ENCODE data around the gene GAA.

Gene GAA

DNA sequence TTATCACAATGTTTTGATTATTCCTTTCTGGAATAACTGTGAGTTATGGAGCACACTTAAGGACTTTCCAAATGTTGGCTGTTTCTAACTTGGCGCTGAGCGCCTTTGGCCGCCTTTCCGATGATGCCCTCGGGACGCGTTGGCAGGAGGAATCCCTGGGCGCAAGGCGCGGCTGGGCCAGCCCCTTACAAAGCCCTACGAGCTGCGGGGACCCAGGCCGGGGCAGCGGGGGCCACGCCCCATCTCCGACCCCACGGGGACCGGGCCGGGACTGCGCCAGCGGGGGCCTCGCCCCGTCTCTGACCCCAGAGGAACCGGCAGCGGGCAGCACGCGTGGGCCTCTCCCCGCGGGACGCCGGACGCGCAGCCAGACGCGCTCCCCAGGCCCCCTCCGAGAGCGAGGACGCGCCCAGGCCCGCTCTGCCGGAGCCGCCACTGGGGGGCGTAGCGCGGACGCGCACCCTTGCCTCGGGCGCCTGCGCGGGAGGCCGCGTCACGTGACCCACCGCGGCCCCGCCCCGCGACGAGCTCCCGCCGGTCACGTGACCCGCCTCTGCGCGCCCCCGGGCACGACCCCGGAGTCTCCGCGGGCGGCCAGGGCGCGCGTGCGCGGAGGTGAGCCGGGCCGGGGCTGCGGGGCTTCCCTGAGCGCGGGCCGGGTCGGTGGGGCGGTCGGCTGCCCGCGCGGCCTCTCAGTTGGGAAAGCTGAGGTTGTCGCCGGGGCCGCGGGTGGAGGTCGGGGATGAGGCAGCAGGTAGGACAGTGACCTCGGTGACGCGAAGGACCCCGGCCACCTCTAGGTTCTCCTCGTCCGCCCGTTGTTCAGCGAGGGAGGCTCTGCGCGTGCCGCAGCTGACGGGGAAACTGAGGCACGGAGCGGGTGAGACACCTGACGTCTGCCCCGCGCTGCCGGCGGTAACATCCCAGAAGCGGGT, at the start of gene GAA:
GAA (plus strand) TSS at position 571 of the 935 bp plus-strand sequence. CDS start 3,006 bp downstream, outside the sequence.
- DNase-seq (ENCODE audit: low read depth in 1 of 2, low spot score in 1 of 2) = peak; percentile 70 to 81

- no peak for DNase-seq (ENCODE audit: low read depth in 1 of 2, low spot score in 1 of 2)
These were observed 49.7 kb upstream of the GAA start for GRCh38 chr17:80051681-80052080.

GRCh38 chr17:80053102-80053501, 48.3 kb upstream of the GAA start:
- DNase-seq (ENCODE audit: low read depth in 1 of 2, low spot score in 1 of 2) = no peak

GRCh38 chr17:80055597-80055996, 45.8 kb upstream of the GAA start:
- DNase-seq (ENCODE audit: low read depth in 1 of 2, low spot score in 1 of 2) = no peak

GRCh38 chr17:80058311-80058955, 42.9 kb upstream of the GAA start:
- no peak for DNase-seq (ENCODE audit: low read depth in 1 of 2, low spot score in 1 of 2)

GRCh38 chr17:80060644-80061043, 40.7 kb upstream of the GAA start:
- DNase-seq (ENCODE audit: low read depth in 1 of 2, low spot score in 1 of 2) = no peak

DNA sequence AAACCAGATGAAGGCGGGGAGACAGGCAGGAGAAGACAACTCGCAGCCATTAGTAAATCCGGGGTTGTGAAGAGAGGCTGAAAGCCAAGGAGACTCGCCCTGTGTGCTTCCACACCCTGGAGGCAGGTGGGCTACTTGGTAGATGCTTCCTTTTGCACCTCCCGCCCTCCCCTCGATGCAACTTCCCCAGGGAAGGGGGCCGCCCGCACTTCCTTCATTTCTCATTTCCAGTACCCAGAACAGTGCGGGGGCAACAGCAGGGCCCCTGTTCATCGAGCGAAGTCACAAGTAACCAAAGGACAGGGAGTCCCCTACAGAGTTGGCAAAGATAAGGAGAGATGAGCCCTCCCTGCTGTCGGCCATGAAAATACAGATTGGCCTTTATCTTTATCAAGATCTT, 40.0 kb upstream of the GAA start:
- DNase-seq (ENCODE audit: low read depth in 1 of 2, low spot score in 1 of 2) = no peak

- no peak for DNase-seq (ENCODE audit: low read depth in 1 of 2, low spot score in 1 of 2)
These were observed 37.4 kb upstream of the GAA start for GRCh38 chr17:80063830-80064585.

DNA sequence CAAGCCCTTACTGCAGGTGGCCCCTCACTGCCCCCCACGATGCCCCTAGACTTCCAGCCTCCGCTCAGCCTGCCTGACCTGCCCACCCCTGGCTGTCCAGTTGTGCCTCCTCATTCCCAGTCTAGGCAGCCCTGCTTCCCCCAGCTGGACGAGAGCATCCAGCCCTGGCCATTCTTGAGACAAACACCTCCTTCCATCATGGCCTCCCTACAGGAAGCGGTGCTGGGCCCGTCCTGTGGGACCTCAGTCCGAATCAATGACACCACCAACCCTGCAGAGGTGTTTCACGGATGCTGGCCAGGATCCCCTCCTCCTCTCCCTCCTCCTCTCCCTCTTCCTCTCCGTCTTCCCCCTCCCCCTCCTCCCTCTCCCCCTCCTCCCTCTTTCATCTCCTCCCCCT, 36.7 kb upstream of the GAA start:
- no peak for DNase-seq (ENCODE audit: low read depth in 1 of 2, low spot score in 1 of 2)

- no peak for DNase-seq (ENCODE audit: low read depth in 1 of 2, low spot score in 1 of 2)
These were observed 35.8 kb upstream of the GAA start for GRCh38 chr17:80065478-80066170.

GRCh38 chr17:80067393-80067986, 33.9 kb upstream of the GAA start:
- no peak for DNase-seq (ENCODE audit: low read depth in 1 of 2, low spot score in 1 of 2)

- no peak for DNase-seq (ENCODE audit: low read depth in 1 of 2, low spot score in 1 of 2)
These were observed 32.8 kb upstream of the GAA start for GRCh38 chr17:80068301-80069222.

GRCh38 chr17:80070375-80071115, 30.8 kb upstream of the GAA start:
- no peak for DNase-seq (ENCODE audit: low read depth in 1 of 2, low spot score in 1 of 2)

DNA sequence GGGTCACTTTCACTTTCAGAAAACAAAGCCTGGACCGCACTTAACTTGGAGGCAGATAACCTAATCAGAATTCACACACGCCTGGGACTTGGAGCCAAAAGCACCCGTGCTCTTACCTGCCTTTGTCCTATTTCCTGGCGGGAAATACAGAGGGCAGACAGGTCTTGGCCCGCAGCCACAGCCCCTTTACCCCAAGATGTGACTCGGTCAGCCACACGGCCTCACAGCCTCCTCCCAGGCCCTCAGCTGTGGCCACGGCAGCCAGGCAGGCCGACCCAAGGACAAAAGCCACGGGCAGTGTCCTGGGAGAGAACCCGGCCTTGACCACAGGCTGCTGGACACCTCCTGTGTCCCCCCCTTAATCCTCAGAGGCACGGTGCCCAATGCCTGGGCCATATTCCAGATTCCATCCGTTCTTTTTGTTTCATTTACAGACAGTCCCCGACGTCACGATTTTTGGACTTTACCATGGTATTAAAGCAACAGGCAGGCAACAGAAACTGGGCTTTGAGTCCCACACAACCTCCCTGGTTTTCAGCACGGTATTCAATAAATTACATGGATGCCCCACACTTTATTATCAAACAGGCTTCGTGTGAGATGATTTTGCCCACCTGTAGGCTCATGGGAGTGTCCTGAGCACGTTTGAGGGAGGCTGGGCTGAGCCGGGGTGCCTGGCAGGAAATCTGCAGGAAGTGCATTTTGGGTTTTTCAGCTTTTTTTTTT, 30.1 kb upstream of the GAA start:
- DNase-seq (ENCODE audit: low read depth in 1 of 2, low spot score in 1 of 2) = no peak

DNA sequence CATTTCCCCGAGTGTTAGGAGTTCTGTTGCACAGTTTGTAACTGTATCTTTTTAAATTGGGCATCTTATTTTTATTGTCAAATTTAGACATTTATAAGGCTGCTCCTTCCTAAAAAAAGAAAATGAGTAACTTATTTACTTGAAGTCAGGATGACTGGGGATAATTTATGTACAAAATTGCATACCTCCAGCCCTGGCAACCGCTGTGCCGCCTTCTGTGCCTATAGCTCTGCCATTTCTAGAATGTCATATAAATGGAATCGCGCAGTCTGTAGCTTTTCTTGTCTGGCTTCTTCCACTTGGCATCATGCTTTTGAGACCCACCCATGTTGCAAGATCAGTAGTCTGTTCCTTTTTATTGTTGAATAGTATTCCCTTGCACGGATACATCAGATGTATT, 29.0 kb upstream of the GAA start:
- no peak for DNase-seq (ENCODE audit: low read depth in 1 of 2, low spot score in 1 of 2)

DNA sequence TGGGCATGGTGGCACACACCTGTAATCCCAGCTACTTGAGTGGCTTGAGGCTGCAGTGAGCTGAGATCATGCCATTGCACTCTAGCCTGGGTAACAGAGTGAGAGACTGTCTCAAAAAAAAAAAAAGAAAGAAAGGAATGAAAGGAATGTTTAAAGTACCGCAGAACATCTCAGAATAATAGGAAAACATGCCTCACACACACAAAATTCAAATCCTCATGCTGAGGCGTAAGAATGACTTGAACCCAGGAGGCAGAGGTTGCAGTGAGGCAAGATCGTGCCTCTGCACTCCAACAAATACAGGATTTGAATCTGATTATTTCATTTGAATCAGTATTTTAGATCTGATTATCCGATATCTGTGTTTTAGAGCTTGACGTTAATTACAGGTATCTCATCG, 21.3 kb upstream of the GAA start:
- no peak for DNase-seq (ENCODE audit: low read depth in 1 of 2, low spot score in 1 of 2)

- no peak for DNase-seq (ENCODE audit: low read depth in 1 of 2, low spot score in 1 of 2)
These were observed 19.8 kb upstream of the GAA start for GRCh38 chr17:80081596-80081995.

DNA sequence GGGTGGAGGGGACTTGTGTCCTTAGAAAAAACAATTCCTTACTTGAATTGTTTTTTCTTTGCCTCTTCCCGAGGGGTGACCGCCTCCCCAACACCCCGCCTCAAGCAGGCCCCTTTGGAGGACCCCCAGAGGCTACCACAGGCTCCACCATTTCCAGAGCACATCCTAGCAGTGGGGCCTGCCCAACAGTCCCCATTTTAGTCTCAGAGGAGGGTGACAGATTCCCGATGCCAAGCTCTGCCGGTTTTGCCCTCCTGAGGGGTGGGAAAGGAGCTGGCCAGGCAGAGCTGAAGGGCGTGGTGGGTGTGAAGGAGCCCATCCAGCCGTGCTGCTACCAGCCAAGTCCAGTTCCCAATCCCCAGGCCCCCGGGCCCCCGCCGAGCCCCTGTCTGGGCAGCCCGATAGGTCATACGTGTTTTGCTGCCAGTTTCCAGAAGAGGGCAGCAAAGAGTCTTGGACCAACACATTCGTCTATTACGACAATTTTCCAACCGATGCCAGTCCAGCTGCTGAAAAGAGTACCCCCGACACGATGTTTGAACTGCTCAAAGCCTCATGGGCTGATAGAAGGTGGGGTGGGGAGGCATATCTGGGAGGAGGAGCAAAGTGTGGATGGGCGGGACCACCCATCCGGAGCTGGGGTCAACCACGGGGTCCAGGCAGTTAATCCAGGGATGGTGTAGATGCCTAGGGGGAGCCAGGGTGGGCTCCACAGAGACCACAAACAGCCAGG, 18.8 kb upstream of the GAA start:
- DNase-seq (ENCODE audit: low read depth in 1 of 2, low spot score in 1 of 2) = peak; percentile 25 to 62
